ENCODE results near the gene TMEM269.

TMEM269 gene

DNA sequence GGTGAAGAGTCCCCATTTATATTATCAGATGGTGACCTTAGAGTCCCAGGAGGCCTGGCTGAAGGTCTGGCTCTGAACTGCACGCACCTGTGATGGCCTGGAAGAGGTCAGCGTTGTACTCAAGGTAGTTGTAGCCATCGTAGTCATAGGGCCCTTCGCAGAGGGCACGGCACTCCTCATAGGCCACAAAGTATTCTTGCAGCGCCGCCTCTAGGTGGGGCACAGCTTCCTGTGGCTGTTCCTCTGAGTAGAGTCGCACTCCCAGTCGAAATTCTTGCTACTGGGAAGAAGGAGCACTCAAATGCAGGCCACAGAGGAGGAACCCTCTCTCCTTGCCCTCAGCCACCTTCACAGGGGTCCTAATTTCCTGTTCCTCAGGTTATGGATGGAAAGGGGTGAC lies 25.7 kb upstream of the TMEM269 start:
- peaks cover 22% of the 10 kb centered on the region for H3K4me1 Mint-ChIP-seq
- no peaks in the 10 kb centered on the region for H3K27me3 Mint-ChIP-seq
- no peak for ATAC-seq
- no peaks in the 10 kb centered on the region for H3K9me3 Mint-ChIP-seq
- no peak overlapping the region for H3K4me3 Mint-ChIP-seq
- no peak overlapping the region for H3K27ac Mint-ChIP-seq
- H3K36me3 Mint-ChIP-seq, result peaks cover 37% of the 10 kb centered on the region

GRCh38 chr1:42761567-42761966 lies 23.2 kb upstream of the TMEM269 start:
- Mint-ChIP-seq H3K4me3 (no peak overlapping the region), H3K36me3 (peaks cover 13% of the 10 kb centered on the region), H3K9me3 (no peaks in the 10 kb centered on the region), H3K4me1 (peaks cover 22% of the 10 kb centered on the region), H3K27me3 (no peaks in the 10 kb centered on the region), H3K27ac (no peak overlapping the region)
- no peak for ATAC-seq

DNA sequence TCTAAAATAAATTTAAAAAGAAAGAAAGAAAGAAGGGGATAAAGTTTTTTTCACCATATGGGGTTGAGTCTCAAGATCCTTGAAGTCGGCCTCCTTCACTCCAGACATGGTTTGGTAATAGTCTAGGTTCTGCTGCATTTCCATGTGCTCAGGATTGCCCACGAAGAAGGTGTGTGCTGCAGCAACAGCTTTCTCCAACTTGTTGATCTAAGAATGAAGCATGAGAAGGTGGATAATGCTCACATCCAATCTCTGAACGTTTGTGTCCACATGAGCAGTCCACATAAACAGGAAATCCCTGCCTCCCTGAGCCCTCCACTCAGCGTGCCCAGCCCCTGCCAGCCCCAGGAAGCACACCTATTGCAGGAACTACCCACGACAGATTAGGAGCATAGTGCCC lies 22.5 kb upstream of the TMEM269 start:
- H3K27me3 Mint-ChIP-seq, result no peaks in the 10 kb centered on the region
- no peaks in the 10 kb centered on the region for H3K9me3 Mint-ChIP-seq
- H3K36me3 Mint-ChIP-seq, result peaks cover 6% of the 10 kb centered on the region
- H3K27ac Mint-ChIP-seq, result no peak overlapping the region
- no peak for ATAC-seq
- H3K4me3 Mint-ChIP-seq, result no peak overlapping the region
- peaks cover 17% of the 10 kb centered on the region for H3K4me1 Mint-ChIP-seq

- Mint-ChIP-seq H3K27ac (no peak overlapping the region), H3K4me1 (peaks cover 27% of the 10 kb centered on the region), H3K36me3 (peaks cover 13% of the 10 kb centered on the region), H3K27me3 (no peaks in the 10 kb centered on the region), H3K4me3 (no peak overlapping the region), H3K9me3 (no peaks in the 10 kb centered on the region)
- ATAC-seq, result no peak
These were observed 19.5 kb upstream of the TMEM269 start for GRCh38 chr1:42765269-42765668.

DNA sequence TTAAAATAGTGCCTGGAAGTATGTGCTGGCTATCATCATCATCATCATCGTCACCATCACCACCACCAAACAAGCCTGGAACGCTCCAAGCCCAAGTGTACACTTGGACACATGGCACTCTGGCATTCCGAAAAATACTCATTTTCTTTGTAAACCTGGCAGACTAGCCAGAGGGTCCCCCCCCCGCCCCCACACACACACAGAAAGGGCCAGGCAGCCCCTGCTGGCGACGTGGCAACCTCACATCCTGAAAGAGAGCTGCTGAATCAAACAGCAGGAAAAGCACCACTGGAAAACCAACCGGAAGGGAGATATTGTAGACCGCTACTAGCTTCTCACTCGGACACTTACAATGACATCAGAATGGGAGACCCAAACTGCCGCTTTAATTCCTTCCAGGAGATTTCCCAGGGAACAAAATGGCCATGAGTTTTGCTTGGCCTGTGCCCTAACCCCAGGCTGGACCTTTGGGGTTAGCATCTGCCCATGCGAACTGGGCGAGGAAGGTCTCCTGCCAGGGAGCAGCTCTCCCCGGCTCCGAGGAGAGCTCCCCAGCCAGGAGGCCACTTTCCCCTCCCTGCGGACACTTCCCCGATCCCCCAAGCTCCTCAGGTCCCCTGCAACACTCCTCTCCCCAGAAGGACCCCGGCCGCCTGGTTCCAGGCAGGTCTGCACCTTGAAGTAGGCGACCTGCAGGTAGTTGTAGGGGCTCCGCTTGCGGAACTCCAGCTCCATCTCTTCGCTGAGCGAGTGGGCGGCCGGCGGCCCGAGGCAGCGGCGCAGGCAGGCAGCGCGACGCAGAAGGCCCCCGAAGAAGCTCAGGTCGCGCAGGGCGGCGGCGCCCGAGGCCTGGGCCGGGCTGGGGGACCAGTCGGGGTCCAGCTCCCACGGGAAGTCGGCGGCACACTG lies 18.7 kb upstream of the TMEM269 start:
- Mint-ChIP-seq H3K27me3 (no peaks in the 10 kb centered on the region), H3K4me3 (no peak overlapping the region), H3K36me3 (peaks cover 20% of the 10 kb centered on the region), H3K27ac (no peak overlapping the region), H3K9me3 (no peaks in the 10 kb centered on the region), H3K4me1 (peaks cover 35% of the 10 kb centered on the region)
- peak; percentile 59 for ATAC-seq

DNA sequence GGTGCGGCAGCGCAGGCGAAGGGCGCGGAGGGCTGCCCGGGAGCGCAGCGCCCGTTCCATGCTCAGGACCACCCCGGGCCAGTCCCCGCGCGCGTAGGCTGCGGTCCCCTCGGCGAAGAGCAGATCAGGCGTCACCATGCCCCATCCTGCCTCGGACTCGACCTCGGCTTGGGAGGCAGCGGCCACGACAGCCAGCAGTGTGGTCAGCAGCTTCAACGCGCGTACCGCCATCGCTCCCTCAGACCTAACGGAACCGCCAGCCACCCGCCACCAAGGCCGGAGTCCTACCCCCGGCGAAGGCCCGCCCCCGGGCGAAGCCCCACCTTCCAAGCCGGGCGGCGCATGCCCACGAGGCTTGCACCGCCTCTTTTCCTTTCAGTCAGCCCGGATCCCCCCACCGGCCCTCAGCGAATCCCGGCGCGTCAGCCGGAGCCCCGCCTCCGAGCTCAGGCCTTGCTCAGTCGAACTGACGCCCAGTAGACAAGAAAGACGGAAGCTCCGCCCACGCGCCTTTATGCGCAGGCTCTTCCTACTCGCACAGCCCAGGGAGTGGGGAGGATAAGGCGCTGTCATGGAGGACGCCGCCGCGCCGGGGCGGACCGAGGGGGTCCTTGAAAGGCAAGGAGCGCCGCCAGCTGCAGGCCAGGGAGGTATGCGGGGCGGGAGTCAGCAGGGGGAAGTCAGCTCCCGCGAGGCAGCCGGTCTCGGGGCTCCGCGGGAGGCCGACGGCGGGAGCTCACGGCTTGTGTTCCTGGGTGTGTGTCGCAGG lies 17.9 kb upstream of the TMEM269 start, which contains the start of the genes C1orf50 and P3H1:
Gene C1orf50 (plus strand): TSS at position 509 of the 769 bp plus-strand sequence. CDS start 63 bp downstream, at position 572.
Gene P3H1 (minus strand): TSS at position 288 of the 769 bp plus-strand sequence. CDS start 57 bp downstream, at position 231.
- H3K9me3 Mint-ChIP-seq, result no peaks in the 10 kb centered on the region
- no peak within 1 kb of the TSS for H3K4me3 Mint-ChIP-seq
- H3K36me3 Mint-ChIP-seq, result peaks cover 20% of the 10 kb centered on the region
- H3K4me1 Mint-ChIP-seq, result peaks cover 35% of the 10 kb centered on the region
- H3K27me3 Mint-ChIP-seq, result no peaks in the 10 kb centered on the region
- H3K27ac Mint-ChIP-seq, result no peak within 1 kb of the TSS
- ATAC-seq, result peak; percentile 97

- Mint-ChIP-seq H3K9me3 (no peaks in the 10 kb centered on the region), H3K27ac (no peak overlapping the region), H3K36me3 (peaks cover 20% of the 10 kb centered on the region), H3K27me3 (no peaks in the 10 kb centered on the region), H3K4me3 (no peak overlapping the region), H3K4me1 (peaks cover 31% of the 10 kb centered on the region)
- ATAC-seq, result peak; percentile 49
These were observed 17.2 kb upstream of the TMEM269 start for GRCh38 chr1:42767510-42768000.

GRCh38 chr1:42768172-42768571 lies 16.6 kb upstream of the TMEM269 start:
- Mint-ChIP-seq H3K4me3 (no peak overlapping the region), H3K36me3 (peaks cover 25% of the 10 kb centered on the region), H3K27ac (no peak overlapping the region), H3K27me3 (no peaks in the 10 kb centered on the region), H3K9me3 (no peaks in the 10 kb centered on the region), H3K4me1 (peaks cover 29% of the 10 kb centered on the region)
- no peak for ATAC-seq

GRCh38 chr1:42769811-42770210 lies 15.0 kb upstream of the TMEM269 start:
- Mint-ChIP-seq H3K4me3 (no peak overlapping the region), H3K36me3 (peaks cover 29% of the 10 kb centered on the region), H3K27me3 (no peaks in the 10 kb centered on the region), H3K27ac (no peak overlapping the region), H3K4me1 (peaks cover 29% of the 10 kb centered on the region), H3K9me3 (no peaks in the 10 kb centered on the region)
- no peak for ATAC-seq

DNA sequence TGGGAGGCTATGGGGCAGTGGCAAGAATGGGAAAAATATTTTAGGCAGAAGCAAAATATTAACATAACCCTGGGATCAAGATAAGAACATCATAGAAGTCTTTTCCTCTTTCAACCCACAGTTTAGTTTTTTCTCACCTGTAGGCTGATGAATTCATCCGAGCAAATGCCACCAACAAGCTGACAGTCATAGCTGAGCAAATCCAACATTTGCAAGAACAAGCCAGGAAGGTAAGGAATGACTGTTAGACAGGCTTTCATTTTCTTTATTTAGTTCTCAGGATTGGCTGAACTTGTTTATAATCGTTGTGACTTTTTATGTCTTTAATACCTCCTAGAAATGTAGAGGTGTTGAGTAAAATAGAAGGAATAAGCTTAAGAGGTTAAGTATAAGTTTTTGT lies 11.4 kb upstream of the TMEM269 start:
- ATAC-seq, result no peak
- peaks cover 28% of the 10 kb centered on the region for H3K4me1 Mint-ChIP-seq
- peaks cover 55% of the 10 kb centered on the region for H3K36me3 Mint-ChIP-seq
- H3K27ac Mint-ChIP-seq, result no peak overlapping the region
- H3K9me3 Mint-ChIP-seq, result no peaks in the 10 kb centered on the region
- no peak overlapping the region for H3K4me3 Mint-ChIP-seq
- no peaks in the 10 kb centered on the region for H3K27me3 Mint-ChIP-seq

- H3K4me3 Mint-ChIP-seq, result no peak overlapping the region
- peaks cover 54% of the 10 kb centered on the region for H3K36me3 Mint-ChIP-seq
- no peaks in the 10 kb centered on the region for H3K9me3 Mint-ChIP-seq
- H3K27ac Mint-ChIP-seq, result no peak overlapping the region
- ATAC-seq, result no peak
- H3K27me3 Mint-ChIP-seq, result no peaks in the 10 kb centered on the region
- H3K4me1 Mint-ChIP-seq, result peaks cover 26% of the 10 kb centered on the region
These were observed 9.8 kb upstream of the TMEM269 start for GRCh38 chr1:42774928-42775526.

- no peaks in the 10 kb centered on the region for H3K27me3 Mint-ChIP-seq
- peaks cover 17% of the 10 kb centered on the region for H3K4me1 Mint-ChIP-seq
- no peaks in the 10 kb centered on the region for H3K9me3 Mint-ChIP-seq
- no peak for ATAC-seq
- H3K4me3 Mint-ChIP-seq, result no peak overlapping the region
- no peak overlapping the region for H3K27ac Mint-ChIP-seq
- H3K36me3 Mint-ChIP-seq, result peaks cover 56% of the 10 kb centered on the region
These were observed 8.3 kb upstream of the TMEM269 start for GRCh38 chr1:42776502-42776901.

- Mint-ChIP-seq H3K4me1 (peaks cover 17% of the 10 kb centered on the region), H3K27me3 (no peaks in the 10 kb centered on the region), H3K36me3 (peaks cover 59% of the 10 kb centered on the region), H3K4me3 (no peak overlapping the region), H3K9me3 (no peaks in the 10 kb centered on the region), H3K27ac (no peak overlapping the region)
- ATAC-seq, result no peak
These were observed 6.9 kb upstream of the TMEM269 start for GRCh38 chr1:42777852-42778251.

DNA sequence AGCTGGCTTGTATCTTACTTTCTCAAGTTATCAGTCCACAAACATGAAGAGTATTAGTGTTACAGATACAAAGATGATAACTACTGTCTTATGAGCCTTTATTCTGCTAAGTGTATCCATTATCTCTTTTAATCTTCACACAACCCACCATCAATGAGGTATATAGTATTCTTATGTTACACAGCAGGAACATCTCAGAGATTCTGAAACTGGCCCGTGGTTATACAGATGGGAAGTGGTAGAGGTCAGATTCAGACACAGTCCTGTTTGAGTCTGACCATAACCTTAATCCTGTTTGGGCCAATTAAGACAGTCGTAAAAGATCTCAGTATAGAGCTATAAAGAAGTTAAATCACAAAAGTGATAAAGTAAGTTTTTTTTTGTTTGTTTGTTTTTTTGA lies 5.1 kb upstream of the TMEM269 start:
- H3K9me3 Mint-ChIP-seq, result no peaks in the 10 kb centered on the region
- H3K36me3 Mint-ChIP-seq, result peaks cover 61% of the 10 kb centered on the region
- no peak for ATAC-seq
- no peak overlapping the region for H3K4me3 Mint-ChIP-seq
- H3K4me1 Mint-ChIP-seq, result peaks cover 17% of the 10 kb centered on the region
- no peaks in the 10 kb centered on the region for H3K27me3 Mint-ChIP-seq
- no peak overlapping the region for H3K27ac Mint-ChIP-seq

- Mint-ChIP-seq H3K27ac (no peak overlapping the region), H3K9me3 (no peaks in the 10 kb centered on the region), H3K4me3 (no peak overlapping the region), H3K36me3 (peaks cover 58% of the 10 kb centered on the region), H3K4me1 (peaks cover 22% of the 10 kb centered on the region), H3K27me3 (peaks cover under 1% of the 10 kb centered on the region)
- no peak for ATAC-seq
These were observed 4.6 kb upstream of the TMEM269 start for GRCh38 chr1:42780176-42780575.
